Measurements from ENCODE around the gene RBFOX2.
"Not testable (repeated sequence)": the region's sequence is repeated elsewhere in the genome, so short reads cannot be mapped to it uniquely, and the experiment has no call there.

RBFOX2 gene

DNA sequence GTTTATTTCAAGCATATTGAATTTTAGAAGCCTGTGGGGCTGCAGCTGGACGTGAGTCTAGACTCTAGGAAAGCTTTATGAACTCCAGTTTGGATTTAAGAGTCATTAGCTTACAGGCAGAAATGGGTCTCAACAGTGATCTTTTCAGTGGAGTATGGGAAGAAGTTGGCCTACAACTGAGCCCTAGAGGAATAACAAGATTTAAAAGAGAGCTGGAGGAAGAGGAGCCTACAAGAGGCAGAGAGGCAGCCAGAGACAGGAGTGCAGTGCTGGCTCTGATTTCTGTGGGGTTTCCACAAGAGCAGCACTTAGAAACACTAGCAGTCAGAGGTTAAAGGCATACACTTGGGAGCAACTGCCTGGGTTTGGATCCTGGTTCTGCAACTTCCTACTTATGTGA lies 293.1 kb downstream of the RBFOX2 start:
- no peak for DNase-seq (ENCODE audit: low read depth)

GRCh38 chr22:35734517-35734827 lies 294.2 kb downstream of the RBFOX2 start:
- no peak for DNase-seq (ENCODE audit: low read depth)

GRCh38 chr22:35733791-35734516 lies 294.7 kb downstream of the RBFOX2 start:
- DNase-seq (ENCODE audit: low read depth) = no peak

DNA sequence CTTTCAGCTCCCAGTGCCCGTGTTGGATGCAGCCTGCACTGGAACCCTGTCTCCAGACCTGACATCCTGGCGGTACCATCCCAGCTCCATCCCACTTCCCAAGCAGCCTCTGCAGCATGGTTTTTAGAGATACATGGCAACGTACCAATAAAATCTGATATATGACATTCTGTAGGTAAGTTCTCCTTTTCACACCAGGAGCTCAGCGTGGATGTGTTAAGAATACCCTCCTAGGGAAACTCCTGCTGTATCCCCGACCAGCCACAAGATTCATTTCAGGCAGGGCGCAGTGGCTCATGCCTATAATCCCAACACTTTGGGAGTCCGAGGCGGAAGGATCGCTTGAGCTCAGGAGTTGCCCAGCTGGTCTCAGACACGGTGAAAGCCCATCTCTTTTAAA lies 295.6 kb downstream of the RBFOX2 start:
- DNase-seq (ENCODE audit: low read depth) = no peak

GRCh38 chr22:35732116-35732515 lies 296.5 kb downstream of the RBFOX2 start:
- no peak for DNase-seq (ENCODE audit: low read depth)

DNA sequence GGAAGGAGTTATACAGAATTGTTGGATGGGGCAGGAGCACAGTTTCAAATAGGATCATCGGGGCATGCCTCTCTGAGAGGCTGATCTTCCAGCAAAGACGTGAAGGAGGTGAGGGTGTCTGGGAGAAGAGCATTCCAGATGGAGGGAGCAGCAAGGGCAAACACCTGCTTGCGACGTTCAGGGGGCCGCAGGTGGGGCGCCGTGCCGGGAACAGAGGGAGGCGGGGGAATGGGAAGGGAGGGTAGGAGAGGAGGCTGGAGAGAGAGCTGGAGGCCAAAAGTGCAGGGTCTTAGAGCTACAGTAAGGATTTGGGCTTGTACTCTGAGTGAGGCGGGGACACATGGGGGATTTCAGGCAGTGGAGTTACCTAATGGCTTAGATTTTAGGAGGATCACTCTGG lies 297.3 kb downstream of the RBFOX2 start:
- no peak for DNase-seq (ENCODE audit: low read depth)

- DNase-seq (ENCODE audit: low read depth) = no peak
Observed at GRCh38 chr22:35729309-35729698, 299.3 kb downstream of the RBFOX2 start.

DNA sequence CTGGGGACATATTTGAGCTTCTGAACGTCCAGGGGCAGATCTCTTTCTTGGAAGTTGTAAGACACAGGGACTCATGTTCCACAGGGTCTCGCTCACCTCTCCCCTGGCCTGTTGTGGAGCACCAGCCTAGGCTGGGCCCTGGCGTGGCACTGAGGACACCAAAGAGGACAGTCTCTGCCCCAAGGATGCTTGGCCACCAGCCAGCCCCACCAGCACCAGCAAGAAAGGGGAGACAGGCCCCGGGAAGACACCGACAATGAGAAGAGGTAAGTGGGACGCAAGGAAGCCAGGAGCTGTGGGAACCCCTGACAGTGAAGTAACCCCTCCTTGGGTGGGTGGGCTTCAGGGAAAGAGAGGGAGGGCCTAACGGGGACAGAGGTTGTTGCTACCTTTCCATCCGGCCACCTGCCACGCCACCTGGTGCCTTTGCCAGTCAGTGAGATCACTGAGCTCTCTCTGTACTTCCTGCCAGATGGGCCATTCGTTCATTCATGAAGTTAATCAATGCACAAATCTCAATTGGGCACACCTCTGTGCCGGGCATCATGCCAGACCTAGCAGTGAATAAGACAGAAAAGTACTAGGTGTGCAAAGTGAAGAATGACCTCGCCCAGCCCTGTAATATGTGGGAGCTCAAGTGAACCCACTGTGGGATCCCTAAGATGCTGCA lies 299.9 kb downstream of the RBFOX2 start:
- no peak for DNase-seq (ENCODE audit: low read depth)

- no peak for DNase-seq (ENCODE audit: low read depth)
Observed at GRCh38 chr22:35727436-35727835, 301.2 kb downstream of the RBFOX2 start.

- DNase-seq (ENCODE audit: low read depth) = no peak
Observed at GRCh38 chr22:35726933-35727332, 301.7 kb downstream of the RBFOX2 start.

- DNase-seq (ENCODE audit: low read depth) = no peak
Observed at GRCh38 chr22:35726398-35726797, 302.2 kb downstream of the RBFOX2 start.

DNA sequence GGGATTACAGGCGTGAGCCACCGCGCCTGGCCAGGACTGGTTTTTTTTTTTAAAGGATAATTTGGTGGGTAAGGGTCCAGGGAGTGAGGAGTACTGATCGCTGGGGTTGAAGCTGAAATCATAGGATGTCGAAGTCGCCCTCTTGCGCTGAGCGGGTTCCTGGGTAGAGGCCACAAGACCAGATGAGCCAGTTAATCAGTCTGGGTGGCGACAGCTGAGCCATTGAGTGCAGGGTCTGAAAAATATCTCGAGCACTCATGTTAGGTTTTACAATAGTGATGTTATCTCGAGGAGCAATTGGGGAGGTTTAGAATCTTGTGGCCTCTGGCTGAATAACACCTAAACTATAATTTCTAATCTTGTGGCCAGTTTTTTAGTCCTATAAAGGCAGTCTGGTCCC lies 303.1 kb downstream of the RBFOX2 start:
- no peak for DNase-seq (ENCODE audit: low read depth)

GRCh38 chr22:35721960-35722359 lies 306.7 kb downstream of the RBFOX2 start:
- DNase-seq (ENCODE audit: low read depth) = no peak

DNA sequence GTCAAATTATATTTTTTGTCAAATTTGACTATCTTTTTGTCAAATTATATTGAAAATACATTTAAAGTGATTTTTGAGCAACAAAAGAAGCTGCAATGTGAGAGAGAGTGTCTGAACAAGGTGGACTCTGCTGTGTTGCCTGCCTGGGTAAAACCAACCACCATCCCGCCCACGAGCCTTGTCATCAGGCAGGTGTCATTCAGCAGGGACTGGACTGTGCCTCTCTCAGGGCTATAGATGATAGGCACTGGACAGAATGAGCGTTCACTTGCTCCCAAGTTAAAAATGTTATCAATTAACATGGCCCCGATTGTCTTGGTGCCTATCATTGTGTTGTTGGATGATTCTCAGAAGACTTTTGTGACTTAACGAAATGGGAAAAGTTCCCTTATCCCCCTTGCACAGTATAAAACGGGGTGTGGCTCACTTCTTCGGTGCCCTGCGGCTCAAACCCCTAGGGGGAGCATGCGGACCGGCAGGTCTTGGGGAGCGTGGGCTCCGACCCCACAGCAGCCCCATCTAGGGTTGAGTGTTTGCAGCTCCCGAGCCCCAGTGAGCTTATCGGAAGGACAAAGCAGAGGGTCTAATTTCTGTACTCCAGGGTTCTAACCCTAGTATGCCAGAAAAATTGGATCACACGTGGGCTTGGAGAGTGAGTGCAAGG lies 309.3 kb downstream of the RBFOX2 start:
- no peak for DNase-seq (ENCODE audit: low read depth)

DNA sequence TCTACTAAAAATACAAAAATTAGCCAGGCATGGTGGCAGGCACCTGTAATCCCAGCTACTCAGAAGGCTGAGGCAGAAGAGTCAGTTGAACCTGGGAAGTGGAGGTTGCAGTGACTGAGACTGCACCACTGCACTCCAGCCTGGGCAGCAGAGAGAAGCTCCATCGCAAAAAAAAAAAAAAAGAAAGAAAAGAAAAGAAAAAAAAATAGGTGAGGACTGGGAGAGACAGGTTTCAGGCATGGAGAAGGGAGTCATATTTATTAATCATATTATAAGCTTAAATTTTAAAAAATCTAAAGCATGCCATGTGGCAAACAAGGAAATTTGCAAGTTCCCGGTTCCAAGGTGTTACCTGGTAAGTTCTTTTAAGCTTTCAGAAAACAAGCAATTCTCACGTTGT lies 311.1 kb downstream of the RBFOX2 start, which contains the start of gene APOL5:
TSS of gene APOL5 (plus strand) at position 301 of the 400 bp plus-strand sequence. CDS start at position 301, 0 bp downstream.
- DNase-seq (ENCODE audit: low read depth) = no peak

DNA sequence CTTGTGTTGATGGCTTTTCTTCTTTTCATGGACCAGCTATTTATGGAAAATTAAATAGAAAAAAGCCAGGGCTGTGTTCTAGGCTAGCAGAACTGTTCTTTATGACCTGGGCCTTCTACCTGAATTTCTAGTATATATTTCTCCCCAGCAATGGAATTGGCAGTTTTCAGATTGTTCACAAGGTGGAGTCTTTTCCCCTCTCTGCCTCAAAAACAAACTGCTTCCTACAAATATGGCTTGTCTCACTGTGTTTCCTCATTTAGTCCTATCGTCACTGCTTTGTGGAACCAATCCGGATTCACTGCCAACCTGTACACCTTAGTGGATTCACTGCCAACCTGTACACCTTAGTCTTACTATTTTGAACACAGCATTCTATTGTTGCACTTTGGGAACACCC lies 316.0 kb downstream of the RBFOX2 start:
- no peak for DNase-seq (ENCODE audit: low read depth)

DNA sequence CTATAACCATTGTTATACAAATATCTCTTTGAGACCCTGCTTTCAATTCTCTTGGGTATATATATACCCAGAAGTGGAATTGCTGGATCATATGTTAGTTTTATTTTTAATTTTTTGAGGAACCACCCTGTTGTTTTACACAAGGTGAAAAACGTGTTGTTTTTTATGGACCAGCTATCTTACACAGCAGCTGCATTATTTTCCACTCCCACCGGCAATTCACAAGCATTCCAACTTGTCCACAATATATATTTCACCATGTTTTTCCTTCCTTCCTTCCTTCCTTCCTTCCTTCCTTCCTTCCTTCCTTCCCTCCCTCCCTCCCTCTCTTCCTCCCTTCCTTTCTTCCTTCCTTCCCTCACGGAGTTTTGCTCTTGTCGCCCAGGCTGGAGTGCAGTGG lies 317.3 kb downstream of the RBFOX2 start:
- no peak for DNase-seq (ENCODE audit: low read depth)

DNA sequence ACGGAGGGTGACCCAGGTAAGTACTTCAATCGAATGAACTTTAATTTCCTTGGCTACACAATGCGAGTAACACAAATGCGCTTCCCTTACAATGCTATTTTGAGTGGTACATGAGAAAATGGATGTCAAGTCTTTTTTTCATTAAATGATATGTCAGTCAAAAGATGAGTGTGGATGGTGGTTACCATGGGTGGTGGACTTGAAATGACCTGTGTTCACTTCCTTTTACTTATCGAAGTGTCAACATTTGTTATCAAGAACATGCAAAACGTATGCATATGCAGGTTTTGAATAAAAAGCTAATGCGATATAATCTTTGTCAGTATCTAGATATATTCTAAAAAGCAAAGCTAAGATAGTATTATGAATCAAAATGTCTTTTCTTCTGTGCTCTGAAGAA lies 319.7 kb downstream of the RBFOX2 start:
- DNase-seq (ENCODE audit: low read depth) = no peak

GRCh38 chr22:35708453-35708852 lies 320.2 kb downstream of the RBFOX2 start:
- no peak for DNase-seq (ENCODE audit: low read depth)

DNA sequence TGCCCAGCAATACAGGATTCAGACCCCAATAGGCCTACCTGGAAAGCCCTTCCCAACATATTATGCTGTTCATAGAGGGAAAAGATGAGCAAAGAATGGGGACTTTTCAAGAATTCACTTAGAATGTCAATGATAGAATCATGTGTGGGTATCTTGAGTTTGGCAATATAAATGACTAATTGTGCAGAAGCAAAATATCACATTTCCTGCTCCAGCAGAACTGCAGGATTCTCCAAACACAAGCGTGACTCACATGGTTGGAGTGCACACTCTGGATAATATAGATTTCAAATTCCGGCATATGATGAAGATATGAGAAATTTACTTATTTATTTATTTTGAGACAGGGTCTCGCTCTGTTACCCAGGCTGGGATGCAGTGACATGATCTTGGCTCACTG lies 323.5 kb downstream of the RBFOX2 start:
- no peak for DNase-seq (ENCODE audit: low read depth)

GRCh38 chr22:35703861-35704584 lies 324.6 kb downstream of the RBFOX2 start:
- DNase-seq (ENCODE audit: low read depth) = no peak

- not testable (repeated sequence) for DNase-seq (ENCODE audit: low read depth)
Observed at GRCh38 chr22:35699852-35700251, 328.8 kb downstream of the RBFOX2 start.

DNA sequence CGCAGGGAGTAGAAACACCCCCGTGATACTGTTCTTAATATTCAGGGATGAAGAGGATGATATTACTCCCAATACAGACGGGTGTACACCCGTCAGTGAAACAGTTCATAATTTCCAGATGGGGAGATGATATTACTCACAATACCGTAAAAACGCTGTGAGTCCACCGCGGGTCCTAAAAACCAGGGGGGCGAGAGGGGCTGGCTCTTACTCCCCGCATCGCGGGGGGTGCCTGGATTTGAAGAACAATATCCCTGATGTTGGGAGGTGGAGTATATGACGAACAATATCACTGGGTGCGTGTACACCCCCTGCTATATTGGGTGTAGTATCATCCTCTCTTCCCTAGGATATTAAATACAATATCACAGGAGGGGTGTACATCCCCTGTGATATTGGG lies 331.5 kb downstream of the RBFOX2 start:
- no peak for DNase-seq (ENCODE audit: low read depth)

Measured in stimulated activated CD8-positive, alpha-beta memory T cell treated with anti-CD3 and anti-CD28 coated beads, Interleukin-4, amount 100 ng/mL, for 24 hours (primary cell).